Measurements from ENCODE around the gene ADGRL3. TPM values are rescaled to one million over a fixed set of nuclear protein-coding genes. Genes with fewer than 3 reads are reported as not detected.

Gene ADGRL3
- total RNA-seq, 4 donors from 2014 or later, result 6.5 to 19.0 (median 14.0) TPM

- WGBS, result 60% methylated on average over 1 of the region's 1 CpG
- no peak for DNase-seq (ENCODE audit: low spot score in 2 of 2)
- Histone ChIP-seq H3K4me3 (no peak overlapping the region), H3K36me3 (no peaks in the 10 kb centered on the region), H3K9me3 (no peaks in the 10 kb centered on the region), H3K4me1 (no peaks in the 10 kb centered on the region), H3K27ac (no peak overlapping the region), H3K27me3 (no peaks in the 10 kb centered on the region)
- TF ChIP-seq EP300 (IDR thresholded peaks at IDR 0.05) (no peak), CTCF (IDR thresholded peaks at IDR 0.05) (no peak), POLR2AphosphoS5 (IDR thresholded peaks at IDR 0.05) (no peak)
Observed at GRCh38 chr4:61864286-61864685, 664.2 kb downstream of the ADGRL3 start.

DNA sequence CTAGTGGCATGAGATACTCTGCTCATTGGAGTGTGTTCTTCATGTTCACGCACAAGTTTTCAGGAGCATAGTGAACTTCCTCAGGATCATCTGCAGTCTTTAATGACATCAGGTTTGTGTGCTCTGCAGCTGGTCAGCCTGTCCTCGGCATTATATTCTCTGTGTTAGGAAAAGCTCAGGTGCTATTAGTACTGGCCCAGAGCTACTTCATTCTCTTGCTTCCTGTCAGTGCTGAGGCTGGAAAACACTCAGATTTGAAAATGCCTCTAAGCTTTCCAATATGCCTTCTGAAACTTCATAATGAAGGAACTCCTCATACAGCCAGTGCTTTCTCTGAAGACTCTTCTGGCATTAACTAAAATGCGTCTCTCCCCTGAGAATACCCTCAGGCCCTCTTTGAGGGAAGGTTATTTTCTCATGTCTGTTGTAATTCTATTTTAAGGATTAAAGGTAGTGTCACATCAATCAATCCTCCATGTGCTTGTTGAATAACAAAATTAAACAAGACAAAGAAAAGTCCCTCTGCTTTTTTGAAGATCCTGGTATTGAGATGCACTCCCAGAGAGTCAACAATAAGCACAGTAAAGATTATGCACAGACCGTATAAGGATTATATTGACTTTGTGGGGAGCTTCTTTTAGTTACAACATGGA is 666.4 kb downstream of the ADGRL3 start:
- TF ChIP-seq CTCF (IDR thresholded peaks at IDR 0.05) (no peak), EP300 (IDR thresholded peaks at IDR 0.05) (no peak), POLR2A (IDR thresholded peaks at IDR 0.05) (no peak), POLR2AphosphoS5 (IDR thresholded peaks at IDR 0.05) (no peak)

GRCh38 chr4:61872983-61873382 is 672.9 kb downstream of the ADGRL3 start:
- 64% methylated on average over 3 of the region's 3 CpGs for WGBS
- no peaks in the 10 kb centered on the region for H3K4me1 ChIP-seq

More for the DNA sequence above, 666.4 kb downstream of the ADGRL3 start:
- H3K36me3 ChIP-seq, result no peaks in the 10 kb centered on the region
- DNase-seq (ENCODE audit: low spot score in 2 of 2), result no peak
- no peak overlapping the region for H3K4me3 ChIP-seq
- 59% methylated on average over 4 of the region's 4 CpGs for WGBS
- H3K9me3 ChIP-seq, result no peaks in the 10 kb centered on the region
- H3K27ac ChIP-seq, result no peak overlapping the region
- no peaks in the 10 kb centered on the region for H3K4me1 ChIP-seq
- H3K27me3 ChIP-seq, result no peaks in the 10 kb centered on the region

DNA sequence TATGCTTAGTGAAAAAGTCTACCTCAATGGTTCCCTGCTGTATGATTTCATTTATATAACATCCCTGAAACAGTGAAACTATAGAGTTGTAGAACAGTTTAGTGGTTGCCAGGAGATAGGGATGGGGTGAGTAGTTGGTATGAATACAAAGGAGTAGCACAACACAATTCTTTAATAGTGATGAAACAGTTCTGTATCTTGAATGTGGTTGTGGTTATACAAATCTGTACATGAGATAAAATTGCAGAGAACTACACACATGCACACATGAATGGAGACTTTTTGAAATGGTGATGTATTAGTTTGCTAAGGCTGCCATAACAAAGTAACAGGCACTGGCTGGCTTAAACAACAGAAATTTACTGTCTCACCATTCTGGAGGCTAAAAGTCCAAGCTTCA is 677.1 kb downstream of the ADGRL3 start:
- no peaks in the 10 kb centered on the region for H3K9me3 ChIP-seq
- no peak overlapping the region for H3K27ac ChIP-seq
- no peak overlapping the region for H3K4me3 ChIP-seq
- H3K27me3 ChIP-seq, result no peaks in the 10 kb centered on the region
- H3K36me3 ChIP-seq, result no peaks in the 10 kb centered on the region
- no peaks in the 10 kb centered on the region for H3K4me1 ChIP-seq
- no peak for DNase-seq (ENCODE audit: low spot score in 2 of 2)
- TF ChIP-seq POLR2AphosphoS5 (IDR thresholded peaks at IDR 0.05) (no peak), CTCF (IDR thresholded peaks at IDR 0.05) (no peak), EP300 (IDR thresholded peaks at IDR 0.05) (no peak), POLR2A (IDR thresholded peaks at IDR 0.05) (no peak)

More at GRCh38 chr4:61872983-61873382, 672.9 kb downstream of the ADGRL3 start:
- Histone ChIP-seq H3K27me3 (no peaks in the 10 kb centered on the region), H3K27ac (no peak overlapping the region), H3K36me3 (no peaks in the 10 kb centered on the region), H3K4me3 (no peak overlapping the region), H3K9me3 (no peaks in the 10 kb centered on the region)
- no peak for TF ChIP-seq EP300 (IDR thresholded peaks at IDR 0.05)
- no peak for TF ChIP-seq POLR2A (IDR thresholded peaks at IDR 0.05)
- no peak for TF ChIP-seq CTCF (IDR thresholded peaks at IDR 0.05)
- TF ChIP-seq POLR2AphosphoS5 (IDR thresholded peaks at IDR 0.05), result no peak
- no peak for DNase-seq (ENCODE audit: low spot score in 2 of 2)

GRCh38 chr4:61877893-61878292 is 677.8 kb downstream of the ADGRL3 start:
- H3K27ac ChIP-seq, result no peak overlapping the region
- 87% methylated on average over 2 of the region's 2 CpGs for WGBS
- H3K36me3 ChIP-seq, result no peaks in the 10 kb centered on the region
- H3K9me3 ChIP-seq, result no peaks in the 10 kb centered on the region
- TF ChIP-seq POLR2AphosphoS5 (IDR thresholded peaks at IDR 0.05), result no peak
- TF ChIP-seq CTCF (IDR thresholded peaks at IDR 0.05), result no peak
- TF ChIP-seq POLR2A (IDR thresholded peaks at IDR 0.05), result no peak
- TF ChIP-seq EP300 (IDR thresholded peaks at IDR 0.05), result no peak
- no peaks in the 10 kb centered on the region for H3K4me1 ChIP-seq
- DNase-seq (ENCODE audit: low spot score in 2 of 2), result no peak
- no peaks in the 10 kb centered on the region for H3K27me3 ChIP-seq
- no peak overlapping the region for H3K4me3 ChIP-seq

All from suprapubic skin (tissue), 4 donors.